OCI-LY1 (cell line): ENCODE measurements around the gene NFIA.

Source experiments
- H2AFZ ChIP-seq: fragments of 200-600 bp; sonication (generic), shearing (Covaris generic); 2 replicates; pipeline ENCODE4 v1.6.0; 2014; ENCODE audit warnings: antibody characterized with exemption, mild to moderate bottlenecking, low read length
- H3F3A ChIP-seq: fragments of 200-600 bp; sonication (generic), shearing (Covaris generic); 2 replicates; pipeline ENCODE4 v1.6.0; 2014; ENCODE audit warnings: mild to moderate bottlenecking, antibody characterized with exemption, low read length, moderate library complexity; ENCODE audit not compliant: insufficient read depth
- H3K27ac ChIP-seq: fragments of 200-600 bp; sonication (generic); 2 replicates; pipeline ENCODE4 v1.5.1; 2014; ENCODE audit warnings: low read length, mixed run types, mild to moderate bottlenecking, low read depth; ENCODE audit not compliant: poor library complexity, severe bottlenecking
- H3K27me3 ChIP-seq: fragments of 200-600 bp; sonication (generic); 2 replicates; pipeline ENCODE4 v1.6.0; 2014; ENCODE audit warnings: antibody characterized with exemption, mild to moderate bottlenecking, low read length, moderate library complexity; ENCODE audit not compliant: insufficient read depth
- H3K36me3 ChIP-seq: fragments of 200-600 bp; sonication (generic); 2 replicates; pipeline ENCODE4 v1.6.1; 2014; ENCODE audit warnings: mild to moderate bottlenecking, antibody characterized with exemption, low read length, moderate library complexity, mixed read lengths; ENCODE audit not compliant: insufficient read depth
- H3K4me1 ChIP-seq: fragments of 200-600 bp; sonication (generic); 2 replicates; pipeline ENCODE4 v1.5.1; 2014; ENCODE audit warnings: mild to moderate bottlenecking, low read length, moderate library complexity; ENCODE audit not compliant: insufficient read depth, severe bottlenecking
- H3K4me2 ChIP-seq: fragments of 200-600 bp; sonication (generic), shearing (Covaris generic); 2 replicates; pipeline ENCODE4 v1.6.1; 2014; ENCODE audit warnings: low read length
- H3K4me3 ChIP-seq: fragments of 200-600 bp; sonication (generic); 2 replicates; pipeline ENCODE4 v1.5.1; 2014; ENCODE audit warnings: low read length, low read depth, mild to moderate bottlenecking, mixed read lengths; ENCODE audit not compliant: poor library complexity, severe bottlenecking
- H3K79me2 ChIP-seq: fragments of 200-600 bp; shearing (Covaris generic); 2 replicates; pipeline ENCODE4 v1.6.1; 2016; ENCODE audit warnings: mixed run types, low read length, mixed read lengths; ENCODE audit not compliant: insufficient read depth
- H3K9ac ChIP-seq: fragments of 200-600 bp; sonication (generic), shearing (Covaris generic); 2 replicates; pipeline ENCODE4 v1.6.1; 2014; ENCODE audit warnings: mild to moderate bottlenecking, low read length, mixed read lengths
- H3K9me2 ChIP-seq: fragments of 200-600 bp; sonication (generic), shearing (Covaris generic); 2 replicates; pipeline ENCODE4 v1.6.1; 2014; ENCODE audit warnings: low read depth, mild to moderate bottlenecking, low read length, mixed read lengths
- H3K9me3 ChIP-seq: fragments of 200-600 bp; shearing (Covaris generic); 2 replicates; pipeline ENCODE4 v1.6.1; 2014; ENCODE audit warnings: low read length, mixed read lengths
- H4K20me1 ChIP-seq: fragments of 200-600 bp; sonication (generic), shearing (Covaris generic); 2 replicates; pipeline ENCODE4 v1.6.0; 2016; ENCODE audit warnings: mild to moderate bottlenecking, low read length; ENCODE audit not compliant: insufficient read depth
- CTCF ChIP-seq: fragments of 200-600 bp; sonication (generic), shearing (Covaris generic); IDR thresholded peaks from 2 replicates; pipeline ENCODE4 v1.5.1; 2017; ENCODE audit warnings: mild to moderate bottlenecking, antibody characterized with exemption, low read length, moderate library complexity, mixed read lengths
- EZH2 ChIP-seq: fragments of 200-600 bp; sonication (generic), shearing (Covaris generic); IDR thresholded peaks from 2 replicates; pipeline ENCODE4 v1.8.0; 2017; ENCODE audit warnings: borderline replicate concordance, mixed run types, mild to moderate bottlenecking, antibody characterized with exemption, low read length, moderate library complexity, mixed read lengths

Gene NFIA

GRCh38 chr1:61043010-61043820 is 39.1 kb upstream of the NFIA start:
- no peak overlapping the region for H2AFZ ChIP-seq
- H3K9ac ChIP-seq, result no peak overlapping the region
- H3K9me3 ChIP-seq, result no peaks in the 10 kb centered on the region

DNA sequence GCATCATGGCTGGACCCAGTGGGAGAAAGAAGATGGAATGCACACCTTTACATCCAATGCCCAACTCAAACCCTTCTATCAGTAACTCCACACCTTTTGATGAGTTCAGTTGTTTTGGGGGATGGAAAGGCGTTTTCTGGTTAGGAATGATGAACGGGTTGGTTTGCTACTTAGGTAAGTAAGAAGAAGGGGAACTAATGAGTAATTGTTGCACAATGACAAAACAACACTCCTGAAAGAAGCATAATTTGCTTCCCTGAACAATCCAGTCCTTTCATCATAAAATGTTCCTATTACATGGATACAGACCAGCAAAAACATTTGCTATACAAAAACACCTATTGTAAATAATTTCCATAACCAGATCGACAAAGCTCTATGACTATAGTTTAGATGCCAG is 35.9 kb upstream of the NFIA start:
- Histone ChIP-seq H3K9ac (no peak overlapping the region), H3K9me3 (no peaks in the 10 kb centered on the region), H3K4me2 (no peak overlapping the region), H3K9me2 (no peaks in the 10 kb centered on the region), H3K27me3 (no peaks in the 10 kb centered on the region), H2AFZ (no peak overlapping the region), H3K4me3 (no peak overlapping the region), H4K20me1 (no peaks in the 10 kb centered on the region), H3K27ac (no peak overlapping the region), H3K36me3 (no peaks in the 10 kb centered on the region), H3K79me2 (no peaks in the 10 kb centered on the region), H3K4me1 (peaks cover 9% of the 10 kb centered on the region), H3F3A (no peaks in the 10 kb centered on the region)
- TF ChIP-seq EZH2 (no peak), CTCF (no peak)

More at GRCh38 chr1:61043010-61043820, 39.1 kb upstream of the NFIA start:
- no peaks in the 10 kb centered on the region for H3K36me3 ChIP-seq
- H3K27me3 ChIP-seq, result no peaks in the 10 kb centered on the region
- H3K9me2 ChIP-seq, result no peaks in the 10 kb centered on the region
- no peaks in the 10 kb centered on the region for H3K4me1 ChIP-seq
- no peaks in the 10 kb centered on the region for H3F3A ChIP-seq
- H4K20me1 ChIP-seq, result no peaks in the 10 kb centered on the region
- no peaks in the 10 kb centered on the region for H3K79me2 ChIP-seq
- TF ChIP-seq CTCF (peak; percentile 54; the same call in 1 of the 2 replicates), EZH2 (no peak)
- no peak overlapping the region for H3K27ac ChIP-seq
- no peak overlapping the region for H3K4me2 ChIP-seq
- H3K4me3 ChIP-seq, result no peak overlapping the region

DNA sequence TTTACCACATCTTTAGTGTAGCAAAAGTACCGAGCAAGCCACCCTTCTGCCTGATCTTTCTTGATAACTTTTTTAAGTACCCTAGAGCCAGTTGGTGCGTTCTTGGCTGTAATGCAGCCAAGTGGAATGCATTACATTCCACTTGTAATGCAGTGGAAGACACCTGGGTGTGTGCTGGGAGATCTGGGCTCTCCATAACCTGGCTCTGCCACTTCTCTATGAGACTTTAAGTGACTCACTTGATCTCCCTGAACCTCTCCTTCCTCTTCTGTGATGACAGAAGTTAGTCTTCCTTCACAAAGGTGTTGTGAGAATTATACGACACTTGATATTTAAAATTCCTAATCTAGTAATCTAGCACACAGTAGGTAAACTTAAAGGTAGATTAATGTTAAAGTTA is 35.3 kb upstream of the NFIA start:
- Histone ChIP-seq H3K4me3 (no peak overlapping the region), H3K4me1 (peaks cover 10% of the 10 kb centered on the region), H3K4me2 (no peak overlapping the region), H4K20me1 (no peaks in the 10 kb centered on the region), H3K9me3 (no peaks in the 10 kb centered on the region), H3K27ac (no peak overlapping the region), H3K9ac (no peak overlapping the region), H3K9me2 (no peaks in the 10 kb centered on the region), H3K79me2 (no peaks in the 10 kb centered on the region), H2AFZ (no peak overlapping the region), H3K36me3 (no peaks in the 10 kb centered on the region), H3F3A (no peaks in the 10 kb centered on the region), H3K27me3 (no peaks in the 10 kb centered on the region)
- no peak for TF ChIP-seq EZH2
- no peak for TF ChIP-seq CTCF
